Suppressor macrophage treated with lipopolysaccharide for 4 hours (primary cell): ENCODE results near the gene FCHO1.
A peak's percentile ranks its signal among the peaks of the same experiment; 100 is the strongest.

Experiments used
- DNase-seq: peaks from one replicate; pipeline ENCODE4 v3.0.0-alpha.2; 2020

Gene FCHO1

GRCh38 chr19:17737690-17738153 lies 13.6 kb upstream of the FCHO1 start:
- DNase-seq: no peak

GRCh38 chr19:17739121-17739875 lies 12.0 kb upstream of the FCHO1 start:
- peak; percentile 71 for DNase-seq

GRCh38 chr19:17741456-17741855 lies 9.8 kb upstream of the FCHO1 start:
- no peak for DNase-seq

- peak; percentile 82 for DNase-seq
These were observed 7.2 kb upstream of the FCHO1 start for GRCh38 chr19:17743874-17744580.

- peak; percentile 98 for DNase-seq
These were observed 3.8 kb upstream of the FCHO1 start for GRCh38 chr19:17747205-17748098.

- DNase-seq: no peak
These were observed 2.2 kb upstream of the FCHO1 start for GRCh38 chr19:17748884-17749638.

- peak; percentile 41 for DNase-seq
These were observed 1.4 kb upstream of the FCHO1 start for GRCh38 chr19:17749912-17750317.

- DNase-seq: peak; percentile 54
These were observed 616 bp downstream of the FCHO1 start for GRCh38 chr19:17751912-17752273.

GRCh38 chr19:17752865-17753639 lies 1.8 kb downstream of the FCHO1 start:
- DNase-seq: no peak

- DNase-seq: no peak
These were observed 2.7 kb downstream of the FCHO1 start for GRCh38 chr19:17753976-17754375.

GRCh38 chr19:17754634-17755442 lies 3.6 kb downstream of the FCHO1 start:
- peak; percentile 78 for DNase-seq

GRCh38 chr19:17755443-17755890 lies 4.2 kb downstream of the FCHO1 start:
- DNase-seq: no peak

- no peak for DNase-seq
These were observed 4.8 kb downstream of the FCHO1 start for GRCh38 chr19:17755977-17756670.

GRCh38 chr19:17757125-17757524 lies 5.8 kb downstream of the FCHO1 start:
- no peak for DNase-seq

GRCh38 chr19:17758515-17758914 lies 7.2 kb downstream of the FCHO1 start:
- DNase-seq: no peak

- DNase-seq: no peak
These were observed 9.9 kb downstream of the FCHO1 start for GRCh38 chr19:17761148-17761547.

GRCh38 chr19:17762505-17763229 lies 11.4 kb downstream of the FCHO1 start:
- peak; percentile 67 for DNase-seq

GRCh38 chr19:17764348-17764747 lies 13.1 kb downstream of the FCHO1 start:
- DNase-seq: no peak

GRCh38 chr19:17765069-17765618 lies 13.9 kb downstream of the FCHO1 start:
- peak; percentile 93 for DNase-seq
